Measurements from ENCODE around the gene TGM2. TPM values are rescaled to one million over a fixed set of nuclear protein-coding genes. Genes with fewer than 3 reads are reported as not detected.

Gene TGM2
- polyA plus RNA-seq, 6 donors from 2014 or later, result 0.21 to 0.29 TPM; not detected in 4

- no peak overlapping the region for H3K27ac Mint-ChIP-seq
- H3K36me3 Mint-ChIP-seq, result no peaks in the 10 kb centered on the region
- no peak overlapping the region for H3K4me3 Mint-ChIP-seq
- no peaks in the 10 kb centered on the region for H3K9me3 Mint-ChIP-seq
- peaks cover 0 to 7% (median 5%) of the 10 kb centered on the region in 3 donors for H3K27me3 Mint-ChIP-seq
- DNase-seq (no peak), ATAC-seq (ENCODE audit: low read depth in 2 of 2) (no peak)
- H3K4me1 Mint-ChIP-seq, result no peaks in the 10 kb centered on the region
Observed at GRCh38 chr20:38132910-38133501, 32.1 kb downstream of the TGM2 start.

GRCh38 chr20:38132156-38132909 lies 32.7 kb downstream of the TGM2 start:
- Mint-ChIP-seq H3K4me3 (peak overlapping the region in 1 of 8 donors; percentile 42), H3K27ac (no peak overlapping the region), H3K36me3 (no peaks in the 10 kb centered on the region), H3K4me1 (no peaks in the 10 kb centered on the region), H3K9me3 (no peaks in the 10 kb centered on the region), H3K27me3 (peaks cover 0 to 7% (median 5%) of the 10 kb centered on the region in 3 donors)
- ATAC-seq (ENCODE audit: low read depth in 2 of 2) (no peak), DNase-seq (no peak)

DNA sequence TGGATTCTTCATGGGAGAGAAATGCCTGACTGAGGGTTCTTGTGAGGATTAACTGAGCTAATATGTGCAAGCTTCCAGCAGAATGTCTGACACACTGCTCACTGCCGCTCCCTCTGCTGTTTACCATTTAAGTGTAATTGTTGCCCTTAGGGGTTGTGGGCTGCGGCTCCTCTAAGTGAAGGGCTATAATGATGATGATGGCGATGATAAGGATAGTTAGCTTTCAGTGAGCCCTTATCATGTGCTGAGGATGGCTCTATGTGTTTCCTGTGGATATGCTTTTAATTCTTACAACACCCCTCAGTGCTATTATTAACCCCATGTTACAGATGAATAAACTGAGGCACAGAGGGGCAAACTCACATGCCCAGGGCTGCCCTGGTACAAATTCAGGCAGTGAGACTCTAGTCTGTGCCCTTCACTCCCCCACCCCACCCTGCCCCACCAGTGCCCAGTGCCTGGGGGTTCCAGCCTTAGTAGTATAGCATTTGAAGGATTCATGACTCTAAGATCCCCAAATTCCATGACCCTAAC lies 33.4 kb downstream of the TGM2 start:
- H3K27ac Mint-ChIP-seq, result no peak overlapping the region
- H3K9me3 Mint-ChIP-seq, result no peaks in the 10 kb centered on the region
- ATAC-seq (ENCODE audit: low read depth in 2 of 2) (no peak), DNase-seq (no peak)
- peaks cover 0 to 7% (median 5%) of the 10 kb centered on the region in 3 donors for H3K27me3 Mint-ChIP-seq
- no peak overlapping the region for H3K4me3 Mint-ChIP-seq
- no peaks in the 10 kb centered on the region for H3K36me3 Mint-ChIP-seq
- no peaks in the 10 kb centered on the region for H3K4me1 Mint-ChIP-seq

DNA sequence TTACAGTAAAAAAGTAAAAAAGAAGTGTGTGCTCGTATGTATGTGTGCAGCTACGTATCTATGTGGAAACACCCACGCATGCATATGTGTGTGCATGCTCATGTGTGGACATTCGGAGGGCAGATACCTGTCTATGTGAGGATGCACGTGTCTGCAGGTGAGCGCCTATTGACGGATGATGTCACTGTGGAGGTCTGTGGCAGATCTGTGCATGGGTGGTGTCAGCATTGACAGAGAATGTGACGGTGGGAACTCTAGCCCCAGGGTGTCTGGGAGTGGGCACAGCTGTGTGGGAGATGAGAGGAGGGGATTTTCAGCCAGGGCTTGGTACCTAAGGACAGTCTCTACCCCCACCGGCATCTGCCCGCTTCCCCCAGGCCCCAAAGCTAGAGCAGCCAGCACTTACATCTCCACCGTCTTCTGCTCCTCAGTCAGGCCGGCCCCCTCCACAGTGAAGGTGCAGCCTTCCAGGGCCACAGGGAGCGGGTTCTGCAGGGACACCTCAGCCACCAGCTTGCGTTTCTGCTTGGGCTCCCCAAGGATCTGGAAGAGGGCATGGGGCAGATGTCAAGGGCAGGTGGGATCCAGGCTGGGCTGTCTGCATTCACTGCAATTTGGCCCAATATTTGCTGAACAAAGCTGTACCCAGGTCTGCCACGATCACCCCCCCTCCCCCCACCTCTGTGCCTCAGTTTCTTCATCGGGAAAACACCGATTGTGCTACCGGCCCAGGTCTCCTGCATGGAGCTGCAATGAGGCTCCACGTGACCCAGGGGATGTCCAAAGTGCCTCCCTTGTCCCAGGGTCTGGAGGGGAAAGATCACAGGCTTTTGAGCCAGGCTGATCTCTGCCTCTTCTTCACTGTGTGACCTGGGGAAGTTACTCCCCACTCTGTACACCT lies 34.1 kb downstream of the TGM2 start:
- H3K27me3 Mint-ChIP-seq, result peaks cover 0 to 7% (median 5%) of the 10 kb centered on the region in 3 donors

GRCh38 chr20:38129893-38130609 lies 35.0 kb downstream of the TGM2 start:
- DNase-seq (no peak), ATAC-seq (ENCODE audit: low read depth in 2 of 2) (no peak)
- peaks cover 0 to 7% (median 5%) of the 10 kb centered on the region in 3 donors for H3K27me3 Mint-ChIP-seq
- no peak overlapping the region for H3K27ac Mint-ChIP-seq
- H3K4me3 Mint-ChIP-seq, result no peak overlapping the region
- no peaks in the 10 kb centered on the region for H3K9me3 Mint-ChIP-seq
- H3K36me3 Mint-ChIP-seq, result no peaks in the 10 kb centered on the region
- H3K4me1 Mint-ChIP-seq, result no peaks in the 10 kb centered on the region

More for the DNA sequence above, 34.1 kb downstream of the TGM2 start:
- Mint-ChIP-seq H3K27ac (no peak overlapping the region), H3K36me3 (no peaks in the 10 kb centered on the region), H3K4me1 (no peaks in the 10 kb centered on the region), H3K9me3 (no peaks in the 10 kb centered on the region), H3K4me3 (no peak overlapping the region)
- DNase-seq (no peak), ATAC-seq (ENCODE audit: low read depth in 2 of 2) (no peak)

- ATAC-seq (ENCODE audit: low read depth in 2 of 2) (no peak), DNase-seq (no peak)
- H3K27me3 Mint-ChIP-seq, result peaks cover 0 to 5% (median 5%) of the 10 kb centered on the region in 3 donors
- H3K4me1 Mint-ChIP-seq, result no peaks in the 10 kb centered on the region
- no peak overlapping the region for H3K27ac Mint-ChIP-seq
- H3K9me3 Mint-ChIP-seq, result no peaks in the 10 kb centered on the region
- H3K36me3 Mint-ChIP-seq, result no peaks in the 10 kb centered on the region
- no peak overlapping the region for H3K4me3 Mint-ChIP-seq
Observed at GRCh38 chr20:38129248-38129865, 35.7 kb downstream of the TGM2 start.

DNA sequence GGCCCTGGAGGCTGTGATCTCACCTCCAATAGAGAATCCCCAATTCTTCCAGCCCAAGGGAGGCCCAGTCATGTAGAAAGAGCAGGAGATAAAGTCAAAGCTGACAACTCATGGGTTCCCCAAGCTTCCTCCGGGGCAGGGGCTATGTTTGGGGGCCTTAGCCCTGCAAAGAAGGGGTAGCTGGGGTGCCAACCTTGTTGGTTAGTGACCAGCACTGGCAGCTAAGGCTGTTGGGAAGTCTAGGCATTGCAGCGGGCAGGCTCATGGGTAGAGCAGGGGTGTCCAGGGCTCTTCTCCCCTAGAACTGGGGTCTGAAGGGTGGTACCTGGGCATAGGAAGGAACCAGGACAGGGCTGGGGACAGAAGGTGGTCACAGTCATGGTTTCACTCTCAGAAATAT lies 36.4 kb downstream of the TGM2 start:
- ATAC-seq (ENCODE audit: low read depth in 2 of 2) (no peak), DNase-seq (no peak)
- H3K36me3 Mint-ChIP-seq, result no peaks in the 10 kb centered on the region
- peaks cover 0 to 5% (median 4%) of the 10 kb centered on the region in 3 donors for H3K27me3 Mint-ChIP-seq
- no peak overlapping the region for H3K27ac Mint-ChIP-seq
- no peaks in the 10 kb centered on the region for H3K4me1 Mint-ChIP-seq
- no peak overlapping the region for H3K4me3 Mint-ChIP-seq
- no peaks in the 10 kb centered on the region for H3K9me3 Mint-ChIP-seq

DNA sequence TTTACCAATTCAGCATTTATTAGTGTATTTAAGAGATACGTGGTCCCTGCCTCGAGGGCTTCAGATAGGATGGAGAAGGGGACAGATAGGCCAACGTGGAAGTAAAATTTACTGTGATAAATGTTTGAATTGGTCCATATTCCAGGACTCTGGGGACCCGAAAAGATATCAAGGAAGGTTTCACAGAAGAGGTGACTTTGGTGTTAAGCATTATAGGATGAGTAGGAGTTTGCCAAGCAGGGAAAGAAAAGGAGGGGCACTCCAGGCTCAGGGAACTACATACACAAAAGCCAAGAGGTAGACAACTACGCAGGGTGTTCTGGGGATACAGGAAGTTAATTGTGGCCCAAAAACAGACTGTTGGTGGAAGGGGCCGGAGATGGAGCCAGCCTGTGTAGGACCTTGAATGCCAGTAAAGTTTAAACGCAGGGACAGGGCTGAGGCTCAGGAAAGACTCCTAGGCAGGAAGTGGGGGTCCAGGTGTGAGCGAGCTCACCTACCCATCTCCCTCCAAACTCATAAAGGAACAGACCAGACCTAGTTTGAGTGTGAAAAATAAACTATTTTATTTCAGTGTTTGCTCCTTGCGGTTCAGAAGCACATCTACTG lies 37.0 kb downstream of the TGM2 start:
- Mint-ChIP-seq H3K9me3 (no peaks in the 10 kb centered on the region), H3K27me3 (peaks cover 0 to 5% (median 4%) of the 10 kb centered on the region in 3 donors), H3K36me3 (no peaks in the 10 kb centered on the region), H3K4me3 (no peak overlapping the region), H3K27ac (peak overlapping the region in 1 of 6 donors; percentile 0), H3K4me1 (no peaks in the 10 kb centered on the region)
- ATAC-seq (ENCODE audit: low read depth in 2 of 2), result no peak
- DNase-seq, result no peak

- ATAC-seq (ENCODE audit: low read depth in 2 of 2), result no peak
- no peak for DNase-seq
- H3K9me3 Mint-ChIP-seq, result no peaks in the 10 kb centered on the region
Observed at GRCh38 chr20:38126932-38127621, 38.0 kb downstream of the TGM2 start.

DNA sequence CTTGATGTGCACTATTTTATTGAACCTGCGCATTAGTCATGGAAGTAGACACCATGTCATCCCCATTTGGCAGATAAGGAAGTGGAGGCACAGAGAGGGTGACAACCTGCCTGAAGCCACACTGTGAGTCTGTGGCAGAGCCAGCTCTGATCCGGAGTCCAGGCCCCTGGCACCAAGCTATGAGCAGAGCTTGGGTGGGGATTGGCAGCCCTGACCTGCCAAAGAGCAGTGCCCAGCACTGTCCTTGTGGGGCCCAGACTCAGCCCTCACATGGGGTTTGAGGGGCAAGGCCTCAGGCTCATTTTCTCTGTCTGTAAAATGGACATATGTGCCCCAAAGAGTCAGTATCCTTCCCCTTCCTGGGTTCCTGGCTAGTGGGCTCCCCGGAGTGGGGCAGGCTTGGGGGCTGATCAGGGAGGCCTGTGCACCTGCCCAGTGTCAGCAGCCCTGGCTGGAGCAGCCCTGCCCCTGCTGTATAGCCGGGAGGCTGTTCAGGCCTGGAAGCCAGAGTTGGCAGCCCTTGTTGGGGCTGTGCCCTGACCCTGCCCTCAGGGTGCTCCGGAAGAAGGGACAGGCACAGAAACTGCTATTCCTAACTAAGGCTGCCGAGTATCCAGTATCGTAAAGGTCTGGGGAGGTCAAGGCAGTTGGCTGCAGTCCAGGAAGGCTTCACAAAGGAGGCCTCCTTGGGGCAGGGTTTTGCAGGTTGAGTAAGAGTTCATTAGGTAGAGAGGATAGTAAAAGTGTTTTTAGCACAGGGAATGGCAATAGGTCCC lies 38.7 kb downstream of the TGM2 start:
- Mint-ChIP-seq H3K4me3 (no peak overlapping the region), H3K36me3 (no peaks in the 10 kb centered on the region), H3K4me1 (no peaks in the 10 kb centered on the region), H3K27me3 (peaks cover 0 to 5% (median 4%) of the 10 kb centered on the region in 3 donors), H3K9me3 (no peaks in the 10 kb centered on the region), H3K27ac (no peak overlapping the region)
- DNase-seq (no peak), ATAC-seq (ENCODE audit: low read depth in 2 of 2) (no peak)

More at GRCh38 chr20:38126932-38127621, 38.0 kb downstream of the TGM2 start:
- Mint-ChIP-seq H3K4me1 (no peaks in the 10 kb centered on the region), H3K27me3 (peaks cover 0 to 5% (median 4%) of the 10 kb centered on the region in 3 donors), H3K4me3 (no peak overlapping the region), H3K36me3 (no peaks in the 10 kb centered on the region), H3K27ac (no peak overlapping the region)
